ENCODE data around the gene CHRNB4.
"Not testable (repeated sequence)": the region's sequence is repeated elsewhere in the genome, so short reads cannot be mapped to it uniquely, and the experiment has no call there.

Gene CHRNB4, protein sequence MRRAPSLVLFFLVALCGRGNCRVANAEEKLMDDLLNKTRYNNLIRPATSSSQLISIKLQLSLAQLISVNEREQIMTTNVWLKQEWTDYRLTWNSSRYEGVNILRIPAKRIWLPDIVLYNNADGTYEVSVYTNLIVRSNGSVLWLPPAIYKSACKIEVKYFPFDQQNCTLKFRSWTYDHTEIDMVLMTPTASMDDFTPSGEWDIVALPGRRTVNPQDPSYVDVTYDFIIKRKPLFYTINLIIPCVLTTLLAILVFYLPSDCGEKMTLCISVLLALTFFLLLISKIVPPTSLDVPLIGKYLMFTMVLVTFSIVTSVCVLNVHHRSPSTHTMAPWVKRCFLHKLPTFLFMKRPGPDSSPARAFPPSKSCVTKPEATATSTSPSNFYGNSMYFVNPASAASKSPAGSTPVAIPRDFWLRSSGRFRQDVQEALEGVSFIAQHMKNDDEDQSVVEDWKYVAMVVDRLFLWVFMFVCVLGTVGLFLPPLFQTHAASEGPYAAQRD

DNA sequence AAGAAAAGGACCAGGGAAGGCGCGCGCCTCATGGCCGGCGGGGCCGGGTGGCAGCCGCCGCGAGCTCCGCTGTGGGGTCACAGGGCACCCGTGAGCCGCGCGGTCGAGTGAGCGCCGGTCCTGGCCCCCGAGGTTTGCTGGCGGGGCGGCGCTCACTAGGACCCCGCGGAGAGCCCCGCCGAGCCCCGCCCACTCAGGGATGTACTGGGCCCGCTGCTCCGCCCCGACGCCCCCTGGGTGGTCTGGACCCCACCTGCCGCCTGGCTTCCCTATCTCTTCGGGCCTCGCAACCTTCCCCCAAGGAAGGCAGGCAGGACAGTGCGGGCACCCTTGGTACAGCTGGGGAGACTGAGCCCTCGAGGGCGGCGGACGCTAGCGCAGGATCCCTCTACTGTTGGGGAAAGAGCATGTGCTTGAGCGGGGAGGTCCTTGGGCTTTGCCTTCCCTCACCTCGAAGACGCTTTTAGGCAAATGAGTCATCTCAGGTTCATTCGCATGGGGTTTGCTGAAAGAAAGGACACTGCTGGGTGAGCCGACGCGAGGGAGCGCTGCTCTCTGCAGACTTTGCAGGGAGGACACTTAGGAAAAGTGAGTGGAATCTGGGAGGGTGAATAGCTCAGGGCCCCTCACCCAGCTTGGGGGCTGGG lies at the start of gene CHRNB4:
TSS of gene CHRNB4 (minus strand) at position 109 of the 647 bp plus-strand sequence. CDS start at position 32, 77 bp downstream.
- no peak for DNase-seq (ENCODE audit: low read depth)
- no peak within 1 kb of the TSS; the same call in 1 of the 2 replicates for H3K4me3 ChIP-seq (ENCODE audit: control insufficient read depth, low read depth, low read length)
- TF ChIP-seq, protein P1, sequence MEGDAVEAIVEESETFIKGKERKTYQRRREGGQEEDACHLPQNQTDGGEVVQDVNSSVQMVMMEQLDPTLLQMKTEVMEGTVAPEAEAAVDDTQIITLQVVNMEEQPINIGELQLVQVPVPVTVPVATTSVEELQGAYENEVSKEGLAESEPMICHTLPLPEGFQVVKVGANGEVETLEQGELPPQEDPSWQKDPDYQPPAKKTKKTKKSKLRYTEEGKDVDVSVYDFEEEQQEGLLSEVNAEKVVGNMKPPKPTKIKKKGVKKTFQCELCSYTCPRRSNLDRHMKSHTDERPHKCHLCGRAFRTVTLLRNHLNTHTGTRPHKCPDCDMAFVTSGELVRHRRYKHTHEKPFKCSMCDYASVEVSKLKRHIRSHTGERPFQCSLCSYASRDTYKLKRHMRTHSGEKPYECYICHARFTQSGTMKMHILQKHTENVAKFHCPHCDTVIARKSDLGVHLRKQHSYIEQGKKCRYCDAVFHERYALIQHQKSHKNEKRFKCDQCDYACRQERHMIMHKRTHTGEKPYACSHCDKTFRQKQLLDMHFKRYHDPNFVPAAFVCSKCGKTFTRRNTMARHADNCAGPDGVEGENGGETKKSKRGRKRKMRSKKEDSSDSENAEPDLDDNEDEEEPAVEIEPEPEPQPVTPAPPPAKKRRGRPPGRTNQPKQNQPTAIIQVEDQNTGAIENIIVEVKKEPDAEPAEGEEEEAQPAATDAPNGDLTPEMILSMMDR (IDR thresholded peaks at IDR 0.05; ENCODE audit: control insufficient read depth, insufficient read depth, low read depth, low read length, missing control alignments), result no peak

DNA sequence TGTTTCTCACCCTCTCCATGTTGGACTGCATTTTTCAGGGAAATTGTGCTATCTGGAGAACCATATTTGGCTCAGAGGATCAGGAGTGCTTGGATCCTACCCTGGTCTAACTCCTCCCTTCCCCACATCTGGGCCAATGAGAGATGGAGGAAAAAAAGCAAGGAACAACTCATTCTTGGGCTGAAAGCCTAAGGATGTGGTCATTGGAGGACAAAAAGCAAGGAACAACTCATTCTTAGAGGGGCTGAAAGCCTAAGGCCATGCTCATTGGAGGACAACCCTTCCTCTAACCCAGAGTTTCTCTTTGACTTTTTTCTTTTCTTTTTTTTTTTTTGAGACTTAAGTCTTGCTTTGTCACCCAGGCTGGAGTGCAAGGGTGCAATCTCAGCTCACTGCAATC lies 48.6 kb upstream of the CHRNB4 start:
- no peak for DNase-seq (ENCODE audit: low read depth)
- H3K4me3 ChIP-seq (ENCODE audit: control insufficient read depth, low read depth, low read length), result no peak overlapping the region
- TF ChIP-seq, protein P1 (IDR thresholded peaks at IDR 0.05; ENCODE audit: control insufficient read depth, insufficient read depth, low read depth, low read length, missing control alignments), result no peak

DNA sequence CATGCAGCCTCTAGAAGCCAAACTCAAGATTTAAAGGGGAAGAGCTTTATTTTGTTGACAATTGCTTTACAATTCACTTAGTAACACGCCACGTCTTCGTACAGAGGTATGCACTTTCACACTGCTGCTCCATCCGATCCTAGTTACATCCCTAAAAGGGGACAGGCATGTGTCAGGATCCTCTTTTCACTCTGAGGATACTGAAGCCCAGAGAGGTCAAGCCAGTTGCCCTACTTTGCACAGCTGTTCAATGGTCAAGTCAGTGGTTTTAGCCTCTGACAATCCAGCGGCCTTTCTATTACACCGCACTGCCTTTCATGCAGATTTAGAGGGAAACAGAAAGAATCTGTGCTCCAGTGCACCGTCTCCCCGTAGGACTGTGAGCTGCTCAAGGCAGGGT lies 44.9 kb upstream of the CHRNB4 start:
- DNase-seq (ENCODE audit: low read depth), result no peak
- TF ChIP-seq, protein P1 (IDR thresholded peaks at IDR 0.05; ENCODE audit: control insufficient read depth, insufficient read depth, low read depth, low read length, missing control alignments), result no peak
- no peak overlapping the region for H3K4me3 ChIP-seq (ENCODE audit: control insufficient read depth, low read depth, low read length)

DNA sequence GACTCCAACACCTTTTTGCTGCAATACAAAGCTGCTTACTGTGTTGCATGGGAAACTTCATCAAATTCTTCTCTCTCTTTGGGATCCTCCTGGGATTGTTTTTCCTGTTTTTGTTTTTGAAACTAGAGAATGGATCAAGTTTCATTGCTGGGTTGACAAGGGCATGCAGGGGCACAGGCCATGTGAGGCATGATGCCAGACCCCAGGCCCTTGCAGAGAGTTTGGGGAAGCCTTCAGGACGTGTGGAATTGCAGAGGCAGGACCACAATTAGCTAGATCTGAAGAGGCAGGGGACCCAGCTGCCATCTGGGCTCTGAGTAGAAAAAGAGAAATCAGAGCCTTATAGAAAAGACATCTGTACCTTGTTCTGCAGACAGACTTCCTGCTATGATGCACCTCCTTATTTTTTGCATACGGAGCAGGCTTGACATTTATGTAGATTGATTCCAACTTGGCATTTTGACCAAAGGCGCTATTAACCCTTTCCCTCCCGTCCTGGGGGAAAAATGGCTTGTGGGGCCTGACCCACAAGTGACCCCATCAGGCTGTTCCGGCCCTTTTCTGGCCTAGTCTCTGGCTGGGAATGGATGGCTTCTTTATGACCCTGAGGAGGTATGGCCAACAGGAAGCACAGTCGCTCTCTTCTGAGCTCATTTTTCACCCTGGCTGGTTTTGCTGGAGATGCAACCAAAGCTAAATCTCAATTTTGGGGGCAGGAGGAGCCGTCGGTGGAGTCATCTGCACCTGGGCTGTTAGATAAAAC lies 44.3 kb upstream of the CHRNB4 start:
- TF ChIP-seq, protein P1 (IDR thresholded peaks at IDR 0.05; ENCODE audit: control insufficient read depth, insufficient read depth, low read depth, low read length, missing control alignments), result no peak

DNA sequence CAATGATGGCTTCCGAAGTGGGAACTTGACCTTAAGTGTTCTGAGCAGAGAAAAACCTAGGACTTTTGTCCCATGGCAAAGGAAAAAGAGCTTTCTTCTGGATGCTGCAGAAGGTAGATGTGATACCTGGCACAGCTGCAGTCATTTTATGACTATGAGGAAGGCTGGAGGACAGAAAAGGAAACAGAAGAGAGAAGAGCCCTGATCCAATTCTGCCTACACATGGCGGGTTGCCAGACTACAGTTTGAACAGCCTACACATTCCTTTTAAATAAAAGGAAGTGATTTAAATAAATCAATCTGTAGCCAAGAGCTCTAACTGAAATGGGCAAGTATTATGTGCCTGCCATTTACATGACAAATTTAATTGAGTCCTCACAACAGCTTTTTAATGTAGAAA lies 43.6 kb upstream of the CHRNB4 start:
- no peak for DNase-seq (ENCODE audit: low read depth)
- TF ChIP-seq, protein P1 (IDR thresholded peaks at IDR 0.05; ENCODE audit: control insufficient read depth, insufficient read depth, low read depth, low read length, missing control alignments), result no peak
- no peak overlapping the region for H3K4me3 ChIP-seq (ENCODE audit: control insufficient read depth, low read depth, low read length)

More for the DNA sequence above, 44.3 kb upstream of the CHRNB4 start:
- DNase-seq (ENCODE audit: low read depth), result no peak
- H3K4me3 ChIP-seq (ENCODE audit: control insufficient read depth, low read depth, low read length), result no peak overlapping the region

DNA sequence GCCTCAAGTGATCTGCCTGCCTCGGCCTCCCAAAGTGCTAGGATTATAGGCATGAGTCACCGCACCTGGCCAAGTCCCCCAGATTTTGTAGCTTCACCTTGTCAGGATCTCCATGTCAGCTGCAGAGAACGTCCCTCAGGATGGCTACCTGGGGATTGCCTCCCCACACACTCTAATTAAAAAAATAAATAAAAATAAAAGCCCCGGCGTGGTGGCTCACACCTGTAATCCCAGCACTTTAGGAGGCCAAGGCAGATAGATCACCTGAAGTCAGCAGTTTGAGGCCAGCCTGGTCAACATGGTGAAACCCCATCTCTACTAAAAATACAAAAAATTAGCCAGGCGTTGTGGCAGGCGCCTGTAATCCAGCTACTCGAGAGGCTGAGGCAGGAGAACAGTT lies 42.6 kb upstream of the CHRNB4 start:
- not testable (repeated sequence) for DNase-seq (ENCODE audit: low read depth); H3K4me3 ChIP-seq (ENCODE audit: control insufficient read depth, low read depth, low read length)
